SJCRH30 (cell line): Measurements from ENCODE around the gene FGA. TPM values are rescaled to one million over a fixed set of nuclear protein-coding genes. Genes with fewer than 3 reads are reported as not detected.

Experiments
- DNase-seq, 2 experiments: peaks; one replicate each; pipeline ENCODE4 v3.0.0-alpha.2; 2015 to 2020
- H3K27ac ChIP-seq: fragments of 250-450 bp; sonication (Bioruptor Pico); 2 replicates; pipeline ENCODE4 v1.5.1; 2020; ENCODE audit warnings: mild to moderate bottlenecking, moderate library complexity
- H3K27me3 ChIP-seq: fragments of 250-450 bp; sonication (Bioruptor Pico); 2 replicates; pipeline ENCODE4 v1.5.1; 2020; ENCODE audit warnings: mild to moderate bottlenecking, moderate library complexity
- H3K36me3 ChIP-seq: fragments of 250-450 bp; sonication (Bioruptor Pico); 2 replicates; pipeline ENCODE4 v1.5.1; 2020; ENCODE audit warnings: mild to moderate bottlenecking, moderate library complexity
- H3K4me1 ChIP-seq: fragments of 250-450 bp; sonication (Bioruptor Pico); 2 replicates; pipeline ENCODE4 v1.5.1; 2020; ENCODE audit warnings: mild to moderate bottlenecking, moderate library complexity
- H3K4me3 ChIP-seq: fragments of 250-450 bp; sonication (Bioruptor Pico); 2 replicates; pipeline ENCODE4 v1.5.1; 2020; ENCODE audit warnings: mild to moderate bottlenecking, moderate library complexity
- H3K9me3 ChIP-seq: fragments of 250-450 bp; sonication (Bioruptor Pico); replicated peaks from 2 replicates; pipeline ENCODE4 v1.5.1; 2020; ENCODE audit warnings: mild to moderate bottlenecking, moderate library complexity
- total RNA-seq: library from RNA; depleted of rRNA; stranded (reverse); fragments of >200 nt; shearing (Covaris generic); gene quantifications from 2 replicates; pipeline ENCODE4 v1.2.3, GENCODE V29; 2014; rRNA removed

The FGA gene
- not detected in 2 replicates for total RNA-seq

DNA sequence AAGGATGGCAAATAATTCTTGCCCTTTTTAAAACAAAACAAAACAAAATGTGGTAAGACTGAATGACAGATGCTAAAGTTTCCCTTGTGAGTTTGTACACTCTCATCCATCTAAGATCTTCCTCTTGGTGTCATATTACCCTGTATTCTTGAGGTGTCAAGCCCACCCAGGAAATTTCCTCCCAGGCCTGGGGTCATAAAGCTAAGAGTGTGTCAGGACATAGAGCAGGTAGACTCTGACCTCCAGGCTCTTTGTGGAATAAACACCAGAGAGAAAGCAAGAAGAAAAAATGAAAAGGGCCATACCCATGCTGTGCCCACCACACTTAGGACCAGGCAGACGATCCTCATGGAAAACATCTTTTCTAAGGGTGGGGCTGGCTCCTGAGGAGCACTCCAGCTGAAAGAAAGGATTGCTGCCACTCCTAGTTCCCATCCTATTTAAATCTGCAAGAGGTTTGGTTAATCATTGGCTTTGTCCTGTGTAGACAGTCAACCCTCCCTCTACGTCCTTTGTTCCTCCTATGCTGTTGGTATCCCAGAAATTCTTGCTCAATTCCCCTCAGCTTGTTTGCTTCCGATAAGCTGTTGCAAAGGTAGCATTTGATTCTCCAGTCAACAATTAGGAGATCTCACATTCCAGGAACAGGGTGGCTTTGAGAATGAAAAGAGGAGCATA lies at the start of gene FGA:
FGA (minus strand) TSS at position 414 of the 678 bp plus-strand sequence; CDS start at position 359, 55 bp downstream.
- Histone ChIP-seq H3K9me3 (no peaks in the 10 kb centered on the region), H3K36me3 (no peaks in the 10 kb centered on the region), H3K27me3 (no peaks in the 10 kb centered on the region), H3K4me1 (no peaks in the 10 kb centered on the region), H3K27ac (no peak within 1 kb of the TSS), H3K4me3 (no peak within 1 kb of the TSS)
- DNase-seq = no peak

DNA sequence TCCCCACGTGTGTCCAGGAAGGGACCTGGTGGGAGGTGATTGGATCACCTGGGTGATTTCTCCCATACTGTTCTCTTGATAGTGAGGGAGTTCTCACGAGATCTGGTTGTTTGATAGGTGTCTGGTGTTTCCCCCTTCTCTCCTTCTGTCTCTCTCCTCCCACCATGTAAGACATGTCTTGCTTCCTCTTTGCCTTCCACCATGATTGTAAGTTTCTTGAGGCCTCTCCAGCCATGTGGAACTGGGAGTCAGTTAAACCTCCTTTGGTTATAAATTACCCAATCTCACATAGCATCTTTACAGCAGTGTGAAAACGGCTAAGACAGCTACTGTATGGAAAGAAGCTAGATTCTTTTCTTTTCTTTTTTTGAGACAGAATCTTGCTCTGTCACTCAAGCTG lies 43.5 kb upstream of the FGA start:
- no peaks in the 10 kb centered on the region for H3K36me3 ChIP-seq
- DNase-seq = no peak
- no peaks in the 10 kb centered on the region for H3K9me3 ChIP-seq
- no peaks in the 10 kb centered on the region for H3K4me1 ChIP-seq
- H3K27me3 ChIP-seq = no peaks in the 10 kb centered on the region
- H3K4me3 ChIP-seq = no peak overlapping the region
- H3K27ac ChIP-seq = no peak overlapping the region

GRCh38 chr4:154631828-154632227 lies 41.3 kb upstream of the FGA start:
- no peaks in the 10 kb centered on the region for H3K27me3 ChIP-seq
- H3K9me3 ChIP-seq = no peaks in the 10 kb centered on the region
- no peak for DNase-seq
- H3K4me3 ChIP-seq = no peak overlapping the region
- H3K4me1 ChIP-seq = no peaks in the 10 kb centered on the region
- no peaks in the 10 kb centered on the region for H3K36me3 ChIP-seq
- H3K27ac ChIP-seq = no peak overlapping the region

- DNase-seq = no peak
- no peaks in the 10 kb centered on the region for H3K36me3 ChIP-seq
- no peaks in the 10 kb centered on the region for H3K9me3 ChIP-seq
- no peaks in the 10 kb centered on the region for H3K27me3 ChIP-seq
- no peak overlapping the region for H3K4me3 ChIP-seq
- no peaks in the 10 kb centered on the region for H3K4me1 ChIP-seq
- no peak overlapping the region for H3K27ac ChIP-seq
Measured at GRCh38 chr4:154630324-154630723, 39.8 kb upstream of the FGA start.

DNA sequence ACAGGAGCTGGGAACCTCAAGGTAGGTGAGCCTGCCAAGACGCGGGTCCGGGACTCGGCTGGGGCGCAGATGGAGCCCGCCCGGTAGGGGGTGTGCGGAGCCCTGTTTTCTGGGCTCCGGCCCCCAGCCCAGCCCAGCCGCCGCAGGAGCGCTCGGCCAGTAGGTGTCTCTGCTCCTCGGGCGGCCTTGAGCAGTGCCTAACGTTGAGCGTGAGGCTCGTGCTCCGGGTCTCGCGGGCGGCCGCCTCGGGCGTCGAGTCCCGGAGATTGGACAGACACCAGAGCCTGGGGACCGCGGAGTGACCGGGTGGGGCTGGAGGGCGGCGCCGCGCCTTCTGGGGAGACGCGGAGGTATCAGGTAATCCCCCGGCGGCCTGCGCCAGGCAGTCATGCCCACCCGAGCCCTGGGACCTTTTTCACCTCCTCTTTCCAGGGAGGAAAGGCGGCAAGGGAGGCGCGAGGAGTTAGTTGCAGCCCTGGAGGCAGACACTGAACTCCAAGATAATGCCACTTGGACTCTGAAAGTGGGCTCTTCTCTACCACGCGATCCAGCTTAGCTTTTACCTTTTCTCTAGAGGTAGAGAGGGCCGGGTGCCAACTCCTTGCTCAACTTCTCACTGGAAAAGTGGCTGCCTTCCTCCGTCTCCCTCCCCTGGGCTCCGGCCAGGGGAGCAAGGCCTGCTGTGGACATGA lies 36.4 kb upstream of the FGA start:
- Histone ChIP-seq H3K27me3 (no peaks in the 10 kb centered on the region), H3K36me3 (no peaks in the 10 kb centered on the region), H3K9me3 (no peaks in the 10 kb centered on the region), H3K27ac (no peak overlapping the region), H3K4me3 (no peak overlapping the region), H3K4me1 (no peaks in the 10 kb centered on the region)
- no peak for DNase-seq

GRCh38 chr4:154625971-154626370 lies 35.4 kb upstream of the FGA start:
- Histone ChIP-seq H3K9me3 (no peaks in the 10 kb centered on the region), H3K36me3 (no peaks in the 10 kb centered on the region), H3K4me1 (no peaks in the 10 kb centered on the region), H3K27me3 (no peaks in the 10 kb centered on the region), H3K27ac (no peak overlapping the region), H3K4me3 (no peak overlapping the region)
- DNase-seq = no peak

DNA sequence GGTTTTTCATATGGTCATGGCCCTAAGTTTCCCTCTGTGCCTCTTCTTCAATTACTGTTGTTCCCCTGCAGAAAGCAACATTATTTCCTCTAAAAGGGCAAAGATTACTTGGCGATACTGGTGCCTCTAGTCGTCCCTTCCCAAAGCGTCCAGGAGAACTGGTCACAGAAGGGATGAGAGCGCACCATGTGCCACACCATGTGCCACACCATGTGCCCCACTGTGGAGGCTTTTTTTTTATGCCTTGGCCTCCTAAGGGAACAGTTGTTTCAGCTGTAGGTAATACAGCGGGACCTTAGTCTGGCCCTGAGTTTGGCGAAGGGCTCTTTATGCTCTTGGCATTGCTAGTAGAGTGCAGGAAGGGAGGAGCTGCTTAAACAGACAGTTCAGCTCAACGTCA lies 33.5 kb upstream of the FGA start:
- Histone ChIP-seq H3K4me3 (no peak overlapping the region), H3K9me3 (no peaks in the 10 kb centered on the region), H3K36me3 (no peaks in the 10 kb centered on the region), H3K27ac (no peak overlapping the region), H3K27me3 (no peaks in the 10 kb centered on the region), H3K4me1 (no peaks in the 10 kb centered on the region)
- no peak for DNase-seq

- no peak overlapping the region for H3K4me3 ChIP-seq
- H3K4me1 ChIP-seq = no peaks in the 10 kb centered on the region
- no peak overlapping the region for H3K27ac ChIP-seq
- DNase-seq = no peak
- H3K36me3 ChIP-seq = no peaks in the 10 kb centered on the region
- H3K9me3 ChIP-seq = no peaks in the 10 kb centered on the region
- H3K27me3 ChIP-seq = no peaks in the 10 kb centered on the region
Measured at GRCh38 chr4:154623436-154623835, 32.9 kb upstream of the FGA start.

- no peaks in the 10 kb centered on the region for H3K36me3 ChIP-seq
- H3K9me3 ChIP-seq = no peaks in the 10 kb centered on the region
- no peaks in the 10 kb centered on the region for H3K27me3 ChIP-seq
- no peak overlapping the region for H3K4me3 ChIP-seq
- peak in 1 of 2 experiments; percentile 34 for DNase-seq
- H3K27ac ChIP-seq = no peak overlapping the region
- no peaks in the 10 kb centered on the region for H3K4me1 ChIP-seq
Measured at GRCh38 chr4:154622598-154622997, 32.1 kb upstream of the FGA start.

DNA sequence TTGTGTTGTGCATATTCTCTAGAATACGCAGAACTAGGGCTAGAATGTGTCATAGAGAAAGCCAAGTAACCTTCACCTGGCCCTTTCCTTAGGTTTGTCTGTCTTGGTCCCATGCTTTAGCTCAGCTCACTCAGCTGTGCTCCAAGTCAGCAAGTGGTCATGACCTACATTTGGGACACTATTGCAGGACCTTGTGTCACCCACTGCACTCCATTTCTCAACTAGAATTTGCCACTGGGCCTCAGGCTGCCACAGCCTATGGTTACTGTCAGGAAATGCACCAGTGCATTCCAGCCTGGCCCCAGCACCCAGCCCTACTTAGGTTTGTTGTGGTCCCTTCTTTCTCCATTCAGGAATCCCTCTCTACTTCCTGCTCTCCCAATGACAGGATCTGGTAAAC lies 29.6 kb upstream of the FGA start:
- Histone ChIP-seq H3K4me3 (no peak overlapping the region), H3K27me3 (no peaks in the 10 kb centered on the region), H3K4me1 (no peaks in the 10 kb centered on the region), H3K36me3 (no peaks in the 10 kb centered on the region), H3K27ac (no peak overlapping the region), H3K9me3 (no peaks in the 10 kb centered on the region)
- no peak for DNase-seq

DNA sequence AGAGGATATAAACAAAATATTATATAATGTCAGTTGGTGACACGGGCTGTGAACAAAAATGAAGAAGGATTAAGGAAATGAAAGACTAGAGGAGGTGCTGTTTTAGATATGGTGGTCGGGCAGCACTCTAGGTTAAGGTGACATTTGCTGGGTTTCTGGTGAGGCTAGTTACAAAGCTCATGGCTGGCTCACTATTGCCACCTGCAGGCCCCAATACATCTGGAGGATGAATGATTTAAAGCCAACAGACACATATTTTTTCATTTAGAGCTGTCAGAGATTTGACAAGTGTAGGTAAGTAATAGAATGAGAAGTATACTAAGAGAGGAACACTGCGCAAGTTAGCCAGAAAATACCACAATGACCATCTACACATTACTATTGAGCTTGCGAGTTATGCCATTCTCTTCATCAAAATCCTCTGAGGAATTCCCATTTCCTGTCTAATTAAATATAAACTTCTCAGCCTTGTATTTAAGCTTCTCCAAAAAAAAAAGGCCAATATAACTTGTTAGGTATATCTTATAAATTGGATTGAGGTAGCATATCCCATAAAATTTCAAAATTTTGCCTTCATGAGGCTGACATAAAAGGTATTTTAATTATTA lies 28.3 kb upstream of the FGA start:
- no peaks in the 10 kb centered on the region for H3K4me1 ChIP-seq
- no peak overlapping the region for H3K27ac ChIP-seq
- H3K9me3 ChIP-seq = no peaks in the 10 kb centered on the region
- DNase-seq = peak; percentile 13 to 46
- H3K36me3 ChIP-seq = no peaks in the 10 kb centered on the region
- no peak overlapping the region for H3K4me3 ChIP-seq
- H3K27me3 ChIP-seq = no peaks in the 10 kb centered on the region

DNA sequence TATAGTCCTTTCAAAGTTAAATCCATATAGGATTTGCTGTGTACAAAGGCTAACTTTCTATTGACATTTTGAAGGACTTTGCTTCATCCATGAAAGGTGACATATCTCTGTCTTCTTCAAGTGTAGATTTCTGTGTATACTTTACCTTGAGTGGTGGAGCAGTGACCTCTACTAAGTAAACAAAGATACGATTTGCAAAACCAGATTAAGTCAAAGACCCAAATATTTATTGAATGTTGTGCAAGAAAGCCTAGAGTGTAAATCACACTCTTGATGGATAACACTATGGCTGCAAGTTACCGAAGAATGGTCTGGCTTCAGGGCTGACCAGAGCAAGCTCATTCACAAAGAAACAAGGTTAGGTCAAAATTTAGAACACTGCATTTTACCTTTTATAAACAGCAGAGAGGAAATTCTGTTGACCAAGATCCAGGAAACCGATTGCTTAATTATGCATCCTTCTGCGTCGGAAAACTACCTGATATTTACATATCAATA lies 27.3 kb upstream of the FGA start:
- no peak overlapping the region for H3K4me3 ChIP-seq
- DNase-seq = no peak
- no peak overlapping the region for H3K27ac ChIP-seq
- no peaks in the 10 kb centered on the region for H3K36me3 ChIP-seq
- no peaks in the 10 kb centered on the region for H3K27me3 ChIP-seq
- no peaks in the 10 kb centered on the region for H3K9me3 ChIP-seq
- H3K4me1 ChIP-seq = no peaks in the 10 kb centered on the region

DNA sequence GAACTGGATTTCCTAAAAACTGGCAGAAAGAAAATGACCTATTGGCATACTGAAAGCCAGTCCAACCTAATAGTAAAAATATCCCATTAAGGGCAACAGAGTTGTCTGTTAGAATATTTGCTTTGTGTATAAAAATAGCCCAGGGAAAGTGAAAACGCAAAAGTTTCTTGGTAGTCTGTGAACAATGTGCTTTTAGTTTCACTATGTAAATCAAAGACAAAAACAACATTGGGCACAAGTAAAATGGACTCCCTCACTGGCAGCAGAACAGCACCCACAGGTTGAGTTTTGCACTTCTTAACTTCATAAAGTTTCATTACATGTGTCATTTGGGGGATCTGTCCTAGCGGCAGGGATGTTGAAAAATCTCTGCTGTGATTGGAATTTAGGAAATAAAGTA lies 26.2 kb upstream of the FGA start:
- Histone ChIP-seq H3K4me3 (no peak overlapping the region), H3K27me3 (no peaks in the 10 kb centered on the region), H3K4me1 (no peaks in the 10 kb centered on the region)

GRCh38 chr4:154616287-154616686 lies 25.7 kb upstream of the FGA start:
- Histone ChIP-seq H3K9me3 (no peaks in the 10 kb centered on the region), H3K4me3 (no peak overlapping the region), H3K27me3 (no peaks in the 10 kb centered on the region), H3K27ac (no peak overlapping the region), H3K4me1 (no peaks in the 10 kb centered on the region), H3K36me3 (no peaks in the 10 kb centered on the region)
- no peak for DNase-seq

More for the DNA sequence above, 26.2 kb upstream of the FGA start:
- Histone ChIP-seq H3K27ac (no peak overlapping the region), H3K9me3 (no peaks in the 10 kb centered on the region), H3K36me3 (no peaks in the 10 kb centered on the region)
- DNase-seq = no peak

DNA sequence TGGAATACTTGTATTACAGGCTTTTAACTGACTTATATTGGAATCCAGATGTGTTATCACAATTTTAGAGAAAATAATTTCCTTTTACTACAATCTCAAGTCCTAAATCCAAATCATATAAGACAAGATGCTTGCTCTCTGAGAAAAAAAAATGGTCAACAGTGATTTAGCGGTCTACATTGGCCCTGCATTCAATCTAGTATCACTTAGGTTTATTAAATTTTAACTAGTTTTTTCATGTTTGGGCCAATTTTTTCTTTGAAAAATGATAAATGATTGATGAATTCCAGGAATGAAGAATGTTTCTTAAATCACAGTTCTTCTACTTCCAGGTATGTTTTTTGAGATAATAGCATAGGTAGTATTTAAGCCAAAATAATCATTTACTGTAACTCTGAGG lies 24.7 kb upstream of the FGA start:
- Histone ChIP-seq H3K36me3 (no peaks in the 10 kb centered on the region), H3K4me1 (no peaks in the 10 kb centered on the region), H3K27me3 (no peaks in the 10 kb centered on the region), H3K27ac (no peak overlapping the region), H3K4me3 (no peak overlapping the region), H3K9me3 (no peaks in the 10 kb centered on the region)
- no peak for DNase-seq
